GM19351 (cell line): ENCODE measurements around the gene ADH4.
"Not testable (repeated sequence)": the region's sequence is repeated elsewhere in the genome, so short reads cannot be mapped to it uniquely, and the experiment has no call there.

Experiments
- ATAC-seq: cut with Tn5 transposase; IDR thresholded peaks from one replicate; pipeline ENCODE4 v1.9.1; 2021; ENCODE audit warnings: mild to moderate bottlenecking, moderate library complexity; ENCODE audit not compliant: unreplicated experiment

ADH4 gene

GRCh38 chr4:99135541-99136162 lies 8.4 kb downstream of the ADH4 start:
- ATAC-seq: no peak

- ATAC-seq: no peak
Measured at GRCh38 chr4:99134586-99134985, 9.5 kb downstream of the ADH4 start.

GRCh38 chr4:99131378-99131777 lies 12.7 kb downstream of the ADH4 start:
- no peak for ATAC-seq

- ATAC-seq: no peak
Measured at GRCh38 chr4:99126376-99126775, 17.7 kb downstream of the ADH4 start.

GRCh38 chr4:99121008-99121407 lies 23.1 kb downstream of the ADH4 start:
- ATAC-seq: no peak

- ATAC-seq: no peak
Measured at GRCh38 chr4:99120501-99120900, 23.6 kb downstream of the ADH4 start.

GRCh38 chr4:99117876-99118693 lies 26.0 kb downstream of the ADH4 start:
- ATAC-seq: no peak

- ATAC-seq: not testable (repeated sequence)
Measured at GRCh38 chr4:99117122-99117841, 26.8 kb downstream of the ADH4 start.

GRCh38 chr4:99109286-99109685 lies 34.8 kb downstream of the ADH4 start:
- ATAC-seq: not testable (repeated sequence)

- no peak for ATAC-seq
Measured at GRCh38 chr4:99104153-99104552, 39.9 kb downstream of the ADH4 start.

- ATAC-seq: no peak
Measured at GRCh38 chr4:99103166-99103565, 40.9 kb downstream of the ADH4 start.

GRCh38 chr4:99102634-99103033 lies 41.5 kb downstream of the ADH4 start:
- ATAC-seq: no peak

GRCh38 chr4:99100876-99101275 lies 43.2 kb downstream of the ADH4 start:
- ATAC-seq: no peak

- not testable (repeated sequence) for ATAC-seq
Measured at GRCh38 chr4:99099814-99100213, 44.3 kb downstream of the ADH4 start.

GRCh38 chr4:99099311-99099710 lies 44.8 kb downstream of the ADH4 start:
- ATAC-seq: no peak

GRCh38 chr4:99091841-99092240 lies 52.3 kb downstream of the ADH4 start:
- not testable (repeated sequence) for ATAC-seq

- ATAC-seq: no peak
Measured at GRCh38 chr4:99091216-99091575, 52.9 kb downstream of the ADH4 start.

GRCh38 chr4:99090481-99091215 lies 53.4 kb downstream of the ADH4 start:
- ATAC-seq: no peak

GRCh38 chr4:99088481-99089365 lies 55.4 kb downstream of the ADH4 start, which contains the start of gene ADH5:
ADH5 (minus strand) TSS chr4:99088788; CDS start chr4:99088700, 88 bp downstream.
- ATAC-seq: peak; percentile 90

GRCh38 chr4:99088023-99088449 lies 56.1 kb downstream of the ADH4 start:
- ATAC-seq: peak; percentile 29
